PC-3 (cell line): Measurements from ENCODE around the gene PEX11A.

ENCODE experiments used
- EZH2 ChIP-seq: fragments of 300-600 bp; sonication (generic); IDR thresholded peaks from one replicate; pipeline ENCODE4 v1.6.1; 2017; ENCODE audit warnings: antibody characterized with exemption, mild to moderate bottlenecking, low read length; ENCODE audit not compliant: unreplicated experiment
- EZH2phosphoT487 ChIP-seq: fragments of 300-600 bp; sonication (generic); IDR thresholded peaks from 2 replicates; pipeline ENCODE4 v1.6.1; 2018; ENCODE audit warnings: mild to moderate bottlenecking, antibody characterized with exemption, low read length, borderline replicate concordance
- TF ChIP-seq, protein P1 (sequence below): fragments of 300-600 bp; sonication (generic); conservative IDR thresholded peaks from 2 replicates; pipeline ENCODE4 v1.5.1; 2017; ENCODE audit warnings: antibody characterized with exemption, low read depth, mild to moderate bottlenecking, low read length

DNA sequence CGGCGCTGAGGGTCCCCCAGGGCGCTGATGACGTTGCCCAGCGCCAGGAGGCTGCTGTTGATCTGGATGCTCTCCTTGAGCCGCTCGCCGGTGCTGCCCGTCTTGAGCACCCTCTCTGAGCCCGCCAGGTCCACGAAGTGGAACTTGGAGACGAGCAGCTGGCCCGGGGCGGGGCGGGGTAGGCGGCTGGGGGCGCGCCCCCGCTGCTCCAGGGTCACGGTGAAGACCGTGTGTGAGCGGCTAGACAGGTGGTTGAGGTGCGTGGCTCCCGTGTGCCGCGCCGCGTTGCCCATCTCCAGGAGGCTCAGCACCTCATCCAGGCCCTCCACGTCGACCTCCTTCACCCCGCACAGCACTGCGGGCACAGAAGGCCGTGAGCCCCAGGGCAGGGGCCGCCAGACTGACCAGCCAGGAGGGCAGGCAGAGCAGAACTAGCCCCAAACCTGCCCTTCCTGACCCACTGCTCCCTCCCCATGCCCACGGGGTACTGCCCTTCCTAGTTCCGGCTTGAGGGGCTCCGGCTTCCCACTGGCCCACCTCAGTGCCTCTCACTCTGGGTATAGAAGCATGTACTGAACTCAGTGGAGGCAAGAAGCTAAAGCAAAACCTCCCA lies 41.4 kb downstream of the PEX11A start:
- TF ChIP-seq, protein P1, sequence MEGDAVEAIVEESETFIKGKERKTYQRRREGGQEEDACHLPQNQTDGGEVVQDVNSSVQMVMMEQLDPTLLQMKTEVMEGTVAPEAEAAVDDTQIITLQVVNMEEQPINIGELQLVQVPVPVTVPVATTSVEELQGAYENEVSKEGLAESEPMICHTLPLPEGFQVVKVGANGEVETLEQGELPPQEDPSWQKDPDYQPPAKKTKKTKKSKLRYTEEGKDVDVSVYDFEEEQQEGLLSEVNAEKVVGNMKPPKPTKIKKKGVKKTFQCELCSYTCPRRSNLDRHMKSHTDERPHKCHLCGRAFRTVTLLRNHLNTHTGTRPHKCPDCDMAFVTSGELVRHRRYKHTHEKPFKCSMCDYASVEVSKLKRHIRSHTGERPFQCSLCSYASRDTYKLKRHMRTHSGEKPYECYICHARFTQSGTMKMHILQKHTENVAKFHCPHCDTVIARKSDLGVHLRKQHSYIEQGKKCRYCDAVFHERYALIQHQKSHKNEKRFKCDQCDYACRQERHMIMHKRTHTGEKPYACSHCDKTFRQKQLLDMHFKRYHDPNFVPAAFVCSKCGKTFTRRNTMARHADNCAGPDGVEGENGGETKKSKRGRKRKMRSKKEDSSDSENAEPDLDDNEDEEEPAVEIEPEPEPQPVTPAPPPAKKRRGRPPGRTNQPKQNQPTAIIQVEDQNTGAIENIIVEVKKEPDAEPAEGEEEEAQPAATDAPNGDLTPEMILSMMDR = no peak
- TF ChIP-seq EZH2phosphoT487 (no peak), EZH2 (no peak)
